Measurements from ENCODE around the gene TFR2. TPM values are rescaled to one million over a fixed set of nuclear protein-coding genes. Genes with fewer than 3 reads are reported as not detected.
A peak's percentile ranks its signal among the peaks of the same experiment; 100 is the strongest.

The TFR2 gene
- polyA plus RNA-seq, 1 donor: 0.90 TPM

GRCh38 chr7:100586266-100587025 is 54.9 kb downstream of the TFR2 start, which contains the start of gene FBXO24:
FBXO24 (plus strand) TSS chr7:100586328; CDS start chr7:100586626, 298 bp downstream.
- DNase-seq (ENCODE audit: low read depth): peak; percentile 99

GRCh38 chr7:100585511-100586265 is 55.7 kb downstream of the TFR2 start, which contains the start of gene LRCH4:
LRCH4 (minus strand) TSS chr7:100586129; CDS start chr7:100586100, 29 bp downstream.
- DNase-seq (ENCODE audit: low read depth): no peak

GRCh38 chr7:100584683-100585510 is 56.5 kb downstream of the TFR2 start:
- no peak for DNase-seq (ENCODE audit: low read depth)

- no peak for DNase-seq (ENCODE audit: low read depth)
Observed at GRCh38 chr7:100584054-100584682, 57.2 kb downstream of the TFR2 start.

GRCh38 chr7:100583132-100584053 is 58.0 kb downstream of the TFR2 start:
- DNase-seq (ENCODE audit: low read depth): no peak

GRCh38 chr7:100582650-100583049 is 58.7 kb downstream of the TFR2 start:
- no peak for DNase-seq (ENCODE audit: low read depth)

- no peak for DNase-seq (ENCODE audit: low read depth)
Observed at GRCh38 chr7:100582041-100582579, 59.2 kb downstream of the TFR2 start.

GRCh38 chr7:100580466-100581283 is 60.7 kb downstream of the TFR2 start:
- DNase-seq (ENCODE audit: low read depth): no peak

- DNase-seq (ENCODE audit: low read depth): no peak
Observed at GRCh38 chr7:100578246-100579183, 62.8 kb downstream of the TFR2 start.

GRCh38 chr7:100577507-100577906 is 63.8 kb downstream of the TFR2 start:
- DNase-seq (ENCODE audit: low read depth): no peak

GRCh38 chr7:100577103-100577502 is 64.2 kb downstream of the TFR2 start:
- DNase-seq (ENCODE audit: low read depth): no peak

GRCh38 chr7:100576384-100576993 is 64.9 kb downstream of the TFR2 start:
- DNase-seq (ENCODE audit: low read depth): no peak

GRCh38 chr7:100575746-100576383 is 65.5 kb downstream of the TFR2 start:
- DNase-seq (ENCODE audit: low read depth): no peak

GRCh38 chr7:100575206-100575631 is 66.1 kb downstream of the TFR2 start:
- no peak for DNase-seq (ENCODE audit: low read depth)

- no peak for DNase-seq (ENCODE audit: low read depth)
Observed at GRCh38 chr7:100574362-100575205, 66.8 kb downstream of the TFR2 start.
